ENCODE measurements around the gene C16orf96.

The C16orf96 gene

DNA sequence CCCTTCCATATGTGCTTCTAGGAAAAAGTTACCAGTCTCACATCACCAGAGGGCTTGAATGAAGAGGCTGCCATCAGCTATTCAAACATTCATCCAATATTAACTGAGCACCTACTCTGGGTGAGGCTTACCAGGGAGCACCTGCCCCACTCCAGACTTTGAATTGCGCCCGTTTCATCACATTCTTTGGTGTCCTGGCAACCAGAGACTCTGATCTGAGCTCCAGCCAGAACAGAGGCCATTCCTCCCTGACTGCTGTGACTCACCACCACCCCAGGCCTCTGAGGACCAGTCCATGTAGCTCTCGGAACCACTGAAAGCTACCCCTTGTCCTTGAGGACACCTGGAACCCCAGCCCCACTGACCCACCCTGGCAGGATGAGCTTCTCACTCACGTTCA, at the start of gene C16orf96:
Gene C16orf96, plus strand, starts transcription at position 229 of the 400 bp plus-strand sequence. Its CDS starts 150 bp downstream, at position 379.
- no peak for DNase-seq (ENCODE audit: low spot score)

DNA sequence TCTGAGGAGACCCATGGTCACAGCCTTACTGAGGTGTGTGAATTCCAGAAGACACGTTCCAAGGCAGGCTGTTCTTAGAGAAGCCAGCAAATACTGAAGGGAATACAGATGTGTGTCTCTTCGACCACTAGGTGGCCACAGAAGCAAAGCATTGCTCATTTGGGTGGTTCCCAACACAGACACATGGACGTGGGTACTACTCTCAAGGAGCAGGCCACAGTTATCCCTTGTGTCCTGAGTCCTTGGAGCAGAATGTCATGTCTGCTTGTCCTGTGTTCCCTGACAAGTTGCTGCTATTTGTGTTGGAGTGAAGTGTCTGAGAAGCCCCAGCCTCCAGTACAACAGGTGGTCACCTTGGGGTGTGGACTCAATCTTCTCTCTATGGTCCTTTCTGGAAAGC, 49.7 kb upstream of the C16orf96 start:
- DNase-seq (ENCODE audit: low spot score), result no peak

DNA sequence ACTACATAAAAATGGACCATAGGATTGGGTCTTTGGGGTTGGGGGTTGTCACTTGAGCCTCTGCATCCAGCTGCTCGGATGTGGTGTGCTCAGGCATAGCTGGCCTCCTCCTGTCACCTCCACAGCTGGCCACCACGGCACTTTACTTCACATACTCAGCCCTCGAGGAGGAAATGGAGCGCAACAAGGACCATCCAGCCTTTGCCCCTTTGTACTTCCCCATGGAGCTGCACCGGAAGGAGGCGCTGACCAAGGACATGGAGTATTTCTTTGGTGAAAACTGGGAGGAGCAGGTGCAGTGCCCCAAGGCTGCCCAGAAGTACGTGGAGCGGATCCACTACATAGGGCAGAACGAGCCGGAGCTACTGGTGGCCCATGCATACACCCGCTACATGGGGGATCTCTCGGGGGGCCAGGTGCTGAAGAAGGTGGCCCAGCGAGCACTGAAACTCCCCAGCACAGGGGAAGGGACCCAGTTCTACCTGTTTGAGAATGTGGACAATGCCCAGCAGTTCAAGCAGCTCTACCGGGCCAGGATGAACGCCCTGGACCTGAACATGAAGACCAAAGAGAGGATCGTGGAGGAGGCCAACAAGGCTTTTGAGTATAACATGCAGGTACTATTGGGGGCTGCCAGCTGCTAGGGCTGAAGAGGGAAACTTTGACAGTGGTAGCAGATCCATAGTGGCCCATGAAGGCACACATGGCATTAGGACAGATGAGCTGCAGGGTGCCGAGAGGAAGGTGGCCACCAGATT, 48.4 kb upstream of the C16orf96 start:
- no peak for DNase-seq (ENCODE audit: low spot score)

DNA sequence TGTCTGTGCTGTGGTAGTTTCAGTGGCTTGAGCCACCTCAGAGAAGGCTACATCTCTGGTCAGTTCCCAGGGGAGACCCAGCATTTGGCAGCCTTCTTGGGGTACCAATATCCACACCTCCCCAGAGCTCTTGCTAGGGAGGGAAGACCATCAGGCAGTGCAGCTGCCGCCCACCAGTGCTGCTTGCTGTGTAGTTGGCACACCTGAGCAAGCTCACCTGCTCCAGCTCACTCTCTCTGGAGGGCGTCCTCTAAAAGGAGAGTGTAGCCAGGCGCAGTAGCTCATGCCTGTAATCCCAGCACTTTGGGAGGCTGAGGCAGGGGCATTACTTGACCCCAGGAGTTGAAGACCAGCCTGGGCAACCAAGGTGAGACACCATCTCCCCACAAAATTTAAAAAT, 47.3 kb upstream of the C16orf96 start:
- DNase-seq (ENCODE audit: low spot score), result no peak

DNA sequence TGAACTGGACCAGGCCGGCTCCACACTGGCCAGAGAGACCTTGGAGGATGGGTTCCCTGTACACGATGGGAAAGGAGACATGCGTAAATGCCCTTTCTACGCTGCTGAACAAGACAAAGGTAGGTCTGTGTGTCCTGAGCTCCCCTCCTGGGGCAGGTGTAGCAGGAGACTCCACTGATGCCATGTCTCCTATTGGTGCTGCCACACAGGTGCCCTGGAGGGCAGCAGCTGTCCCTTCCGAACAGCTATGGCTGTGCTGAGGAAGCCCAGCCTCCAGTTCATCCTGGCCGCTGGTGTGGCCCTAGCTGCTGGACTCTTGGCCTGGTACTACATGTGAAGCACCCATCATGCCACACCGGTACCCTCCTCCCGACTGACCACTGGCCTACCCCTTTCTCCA, 46.7 kb upstream of the C16orf96 start:
- no peak for DNase-seq (ENCODE audit: low spot score)

DNA sequence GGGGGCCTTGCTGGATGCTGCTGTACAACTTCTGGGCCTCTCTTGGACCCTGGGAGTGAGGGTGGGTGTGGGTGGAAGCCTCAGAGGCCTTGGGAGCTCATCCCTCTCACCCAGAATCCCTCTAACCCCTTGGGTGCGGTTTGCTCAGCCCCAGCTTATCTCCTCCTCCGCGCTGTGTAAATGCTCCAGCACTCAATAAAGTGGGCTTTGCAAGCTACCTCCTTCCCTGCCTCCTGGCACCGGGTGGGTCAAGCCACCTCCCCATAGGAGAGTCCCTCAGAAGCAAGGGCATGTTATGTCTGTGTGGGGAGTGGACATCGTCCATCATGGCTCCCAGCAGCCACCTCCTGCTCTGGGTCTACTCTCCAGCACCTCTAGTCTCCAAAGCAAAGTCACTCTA, 46.0 kb upstream of the C16orf96 start:
- DNase-seq (ENCODE audit: low spot score), result no peak

DNA sequence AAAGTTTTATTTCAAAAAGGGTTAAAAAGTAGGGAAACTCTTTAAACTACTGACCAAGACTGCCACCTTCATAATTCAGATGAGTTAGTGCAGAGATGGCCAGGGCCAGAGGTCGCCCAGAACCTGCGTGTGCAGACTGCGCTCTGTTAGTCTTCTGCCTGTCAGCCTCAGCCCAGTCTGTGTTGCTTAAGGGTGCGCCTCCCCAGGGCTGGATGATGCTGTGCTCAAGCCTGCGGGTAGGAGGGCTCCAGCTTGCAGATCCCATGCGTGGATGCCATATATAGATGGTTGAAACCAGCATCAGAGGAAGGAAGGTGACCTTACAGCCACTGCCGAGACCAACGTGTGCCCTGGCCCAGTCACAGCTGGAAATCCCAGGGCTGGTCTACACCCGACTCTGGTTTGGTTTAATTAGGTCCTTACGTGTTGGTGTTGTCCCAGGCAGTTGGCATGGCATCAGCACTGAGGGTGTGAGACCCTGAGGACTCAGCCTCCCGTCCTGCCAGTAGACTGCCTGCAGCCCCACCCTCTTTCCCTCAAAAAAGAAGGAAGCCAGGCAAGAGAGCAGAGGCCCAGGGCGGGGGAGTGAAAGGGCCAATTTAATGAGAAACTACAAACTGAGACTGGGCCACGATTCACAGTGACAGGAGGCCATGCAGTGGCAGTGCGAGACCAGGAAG, 45.3 kb upstream of the C16orf96 start:
- DNase-seq (ENCODE audit: low spot score), result no peak

DNA sequence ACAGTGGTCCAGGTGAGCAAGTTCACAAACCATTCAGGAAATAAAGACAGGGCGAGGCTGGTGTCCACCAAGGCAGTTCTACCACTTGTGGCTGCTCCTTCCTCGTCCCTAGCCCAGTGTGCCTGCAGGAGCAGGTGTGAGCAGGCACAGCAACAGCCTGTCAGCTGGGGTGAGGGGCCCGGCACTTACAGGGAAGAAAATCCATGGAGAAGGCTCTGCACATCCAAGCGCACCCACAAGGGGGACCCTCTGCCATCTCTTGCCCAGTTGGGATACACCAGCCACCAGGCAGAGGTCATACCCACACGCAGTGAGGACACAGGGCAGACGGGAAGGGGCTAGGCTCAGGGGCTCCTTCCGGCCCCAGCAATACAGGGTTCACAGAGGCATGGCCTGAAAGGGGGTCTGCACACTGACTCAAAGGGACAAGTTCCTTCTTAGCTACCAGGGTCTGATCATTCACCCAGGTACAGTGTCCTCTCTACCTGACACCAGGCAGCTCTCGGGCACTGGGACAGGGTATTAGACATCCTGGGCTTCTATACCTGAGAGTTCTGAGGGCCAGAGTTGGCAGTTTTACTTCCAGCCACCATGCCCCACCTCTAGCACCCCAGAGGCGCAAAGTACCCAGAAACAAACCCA, 44.6 kb upstream of the C16orf96 start:
- peak; percentile 81 for DNase-seq (ENCODE audit: low spot score)

DNA sequence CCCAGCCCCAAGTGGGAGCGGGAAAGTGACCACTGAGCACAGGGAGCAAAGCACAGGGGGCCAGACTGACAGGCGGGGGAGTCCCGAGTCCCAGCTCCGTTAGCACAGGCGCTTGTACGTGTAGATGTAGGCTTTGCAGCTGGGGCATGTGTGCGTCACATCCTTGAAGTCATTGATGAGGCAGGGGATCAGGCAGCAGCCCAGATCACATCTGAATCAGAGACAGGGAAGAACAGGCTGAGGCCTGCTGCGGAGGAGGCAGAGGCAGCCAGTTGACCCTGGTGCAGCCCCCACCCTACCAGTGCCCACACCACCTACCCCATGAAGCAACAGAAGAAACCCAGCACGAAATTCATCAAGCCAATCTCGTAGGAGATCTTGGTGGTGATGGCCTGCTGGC, 43.7 kb upstream of the C16orf96 start:
- DNase-seq (ENCODE audit: low spot score), result no peak

DNA sequence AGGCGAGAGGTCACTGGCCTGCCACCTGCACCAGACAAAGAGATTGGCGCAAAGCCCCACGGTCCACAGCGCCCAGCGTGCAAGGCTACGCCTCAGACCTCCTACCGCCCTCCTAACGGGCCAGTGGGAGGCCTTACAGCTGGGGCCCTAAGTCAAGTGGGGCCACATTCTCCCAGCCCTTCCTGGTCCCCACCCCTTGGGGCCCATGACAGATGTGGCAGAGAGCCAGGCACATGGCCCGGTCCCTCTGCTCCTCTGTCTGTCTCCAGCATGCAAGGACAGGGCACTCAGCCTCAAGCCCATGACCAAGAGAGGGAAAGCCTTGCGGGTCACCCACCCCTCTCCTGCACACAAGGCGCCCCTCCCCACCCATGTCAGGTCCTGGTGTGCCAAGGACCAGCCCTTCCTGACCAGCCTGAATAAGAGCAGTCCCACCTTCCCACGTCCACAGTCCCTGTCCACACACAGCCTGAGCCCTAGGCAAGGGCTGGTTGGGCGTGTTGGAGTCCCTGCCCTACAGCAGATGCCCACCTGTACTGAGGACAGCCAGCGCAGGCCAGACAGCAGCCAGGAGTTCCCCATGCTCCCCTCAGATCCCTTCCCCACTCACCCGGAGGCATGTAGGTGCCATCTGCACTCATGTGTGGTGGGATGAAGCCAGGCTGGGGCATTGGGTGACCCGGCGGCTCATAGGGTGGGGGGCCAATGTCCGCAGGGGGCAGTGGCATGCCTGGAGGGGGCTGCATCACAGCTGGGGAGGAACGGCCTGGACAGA, 42.9 kb upstream of the C16orf96 start:
- DNase-seq (ENCODE audit: low spot score), result no peak

DNA sequence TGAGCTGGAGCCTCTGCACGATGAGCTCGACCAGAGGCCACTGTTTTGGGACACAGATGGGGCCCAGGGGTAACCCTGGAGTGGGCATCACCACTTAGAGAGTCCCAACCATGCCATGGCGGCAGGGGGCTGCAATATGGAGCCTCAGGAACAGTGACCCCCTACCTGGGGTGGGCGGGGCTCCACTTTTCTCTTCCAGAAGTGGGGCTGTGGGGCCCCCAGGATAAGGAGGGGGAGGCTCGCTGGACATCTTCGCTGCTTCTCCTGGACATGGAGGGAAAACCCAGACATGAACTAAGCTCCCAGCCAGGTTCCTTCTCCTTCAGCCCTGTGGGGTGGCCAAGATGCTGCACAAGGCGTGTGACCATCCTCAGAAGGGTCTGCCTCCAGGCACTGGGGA, 42.3 kb upstream of the C16orf96 start:
- DNase-seq (ENCODE audit: low spot score), result no peak

DNA sequence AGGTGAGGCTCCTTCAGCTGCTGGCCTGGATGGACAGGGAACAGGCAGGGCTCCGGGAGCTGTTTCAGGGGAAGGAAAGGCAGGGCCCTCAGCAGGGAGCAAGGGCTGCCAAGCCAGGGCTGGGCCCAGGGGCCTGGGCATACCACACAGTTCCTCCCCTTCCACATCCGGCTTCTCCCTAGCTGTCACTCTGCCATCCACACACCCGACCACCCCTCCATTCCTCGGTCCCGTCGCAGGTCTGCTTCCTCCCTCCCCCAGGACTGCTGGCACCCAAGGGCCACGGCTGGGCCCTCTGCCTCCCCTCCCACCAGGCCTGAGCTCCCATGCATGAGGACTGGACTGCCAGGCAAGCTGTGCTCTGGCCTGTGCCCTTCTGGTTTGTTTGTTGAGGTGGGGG, 41.5 kb upstream of the C16orf96 start:
- DNase-seq (ENCODE audit: low spot score), result no peak

DNA sequence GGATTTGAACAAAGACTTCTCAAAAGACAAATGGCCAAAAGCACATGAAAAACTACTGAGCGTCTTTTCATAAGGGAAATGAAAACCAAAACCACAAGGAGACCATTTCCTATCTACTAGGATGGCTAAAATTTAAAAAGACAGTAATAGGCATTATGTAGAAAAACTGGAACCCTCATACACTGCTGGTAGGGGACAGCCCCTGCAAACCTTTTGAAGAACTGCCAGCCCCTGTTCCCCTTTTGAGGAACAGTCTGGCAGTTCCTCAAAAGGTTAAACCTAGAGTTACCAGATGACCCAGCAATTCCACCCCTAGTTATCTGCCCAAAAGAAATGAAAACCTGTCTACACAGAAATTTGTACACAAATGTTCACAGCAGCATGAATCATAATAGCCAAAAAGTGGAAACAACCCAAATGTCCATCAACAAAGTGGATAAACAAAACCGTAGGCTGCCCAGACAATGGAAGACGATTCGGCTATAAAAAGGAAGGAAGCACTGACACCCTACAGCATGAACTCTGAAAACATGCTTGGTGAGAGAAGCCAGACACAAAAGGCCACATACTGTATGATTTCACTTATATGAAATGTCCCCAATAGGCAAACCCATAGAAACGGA, 40.4 kb upstream of the C16orf96 start:
- DNase-seq (ENCODE audit: low spot score), result no peak

DNA sequence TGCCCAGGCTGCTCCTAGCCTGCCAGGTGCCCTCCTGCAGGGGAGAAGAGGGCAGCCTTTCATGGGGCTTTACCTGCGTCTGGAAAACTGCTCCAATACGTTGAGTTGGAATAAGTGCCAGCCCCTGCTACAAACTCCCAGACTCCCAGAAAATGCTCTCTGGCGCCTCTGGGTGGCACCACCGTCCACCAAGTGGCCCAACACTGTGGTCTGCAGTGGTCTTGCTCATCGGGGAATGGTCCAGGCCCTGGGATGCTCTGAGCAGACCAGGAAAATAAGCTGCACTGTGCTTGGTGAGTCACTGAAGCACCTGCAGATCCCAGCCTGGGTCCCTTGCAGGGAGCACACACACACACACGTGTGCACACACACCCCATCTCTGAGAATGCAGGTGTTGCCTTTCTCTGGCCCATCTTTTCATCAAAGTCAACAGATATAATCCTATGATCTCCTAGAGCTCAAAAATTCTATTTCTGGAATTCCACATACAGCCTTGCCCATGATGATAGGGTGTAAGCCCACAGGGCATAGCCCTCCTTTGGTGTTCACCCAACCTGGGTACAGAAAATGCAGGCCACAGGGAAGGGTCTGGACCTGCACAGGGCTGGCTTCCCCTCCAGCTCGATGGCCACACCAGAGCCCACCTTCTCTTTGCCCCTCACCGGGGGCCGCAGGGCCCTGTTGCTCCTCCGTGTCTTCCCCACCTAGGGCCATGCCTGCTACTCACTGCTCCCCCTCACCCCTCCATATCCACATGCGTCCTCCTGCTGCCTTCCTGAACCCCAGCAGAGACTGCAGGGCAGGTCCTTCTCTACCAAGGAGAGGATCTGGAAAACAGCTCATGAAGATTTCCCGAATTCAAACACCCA, 38.1 kb upstream of the C16orf96 start:
- peak; percentile 74 for DNase-seq (ENCODE audit: low spot score)

DNA sequence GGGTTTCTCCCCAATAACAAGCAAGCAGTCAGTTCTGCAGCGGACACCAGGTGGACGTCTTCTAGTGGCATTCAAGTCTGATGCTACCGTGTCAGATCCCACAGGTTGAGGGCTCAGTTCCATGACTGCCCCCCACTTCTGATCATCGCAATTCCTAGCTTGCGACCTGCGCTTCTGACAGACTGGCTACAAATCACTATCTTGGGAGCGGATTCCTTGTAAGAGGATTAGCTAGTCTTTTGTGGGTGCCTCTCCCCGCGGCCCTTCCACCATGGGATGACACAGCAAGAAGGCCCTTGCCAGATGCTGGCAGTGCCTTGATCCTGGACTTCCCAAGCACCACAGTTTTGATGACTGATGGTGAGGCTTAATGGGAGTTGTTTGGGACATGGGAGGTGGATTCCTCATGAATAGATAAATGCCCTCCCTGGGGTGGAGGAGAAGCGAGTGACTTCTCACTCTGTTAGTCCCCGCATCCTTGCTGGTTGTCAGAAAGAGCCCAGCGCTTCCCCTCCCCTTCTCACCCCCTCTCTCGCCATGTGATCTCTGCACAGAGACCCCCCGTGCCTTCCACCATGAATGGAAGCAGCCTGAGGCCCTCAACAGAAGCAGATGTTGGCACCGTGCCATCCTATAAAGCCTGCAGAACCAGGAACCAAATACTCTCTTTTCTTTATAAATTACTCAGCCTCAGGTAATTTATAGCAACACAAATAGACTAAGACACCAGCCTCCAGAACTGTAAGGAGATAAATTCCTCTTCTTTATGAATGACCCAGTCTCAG, 36.7 kb upstream of the C16orf96 start:
- DNase-seq (ENCODE audit: low spot score), result no peak

DNA sequence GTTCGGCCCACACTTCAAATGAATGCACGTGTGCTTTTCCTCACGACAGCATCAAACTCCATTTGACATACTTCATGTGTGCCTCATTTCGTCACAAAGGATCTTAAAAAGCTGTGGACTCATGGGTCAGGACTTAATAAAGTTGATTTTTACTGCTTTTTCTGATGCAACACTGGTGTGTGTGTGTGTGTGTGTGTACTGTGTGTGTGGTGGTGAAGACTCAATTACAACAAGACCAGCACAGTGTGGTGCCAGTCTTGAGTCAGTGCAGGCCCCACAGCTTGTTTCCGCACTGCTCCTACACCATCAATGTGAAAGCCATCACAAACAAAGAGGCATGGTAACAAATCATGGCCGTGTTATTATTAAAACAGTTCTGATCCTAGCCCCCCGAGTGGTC, 35.2 kb upstream of the C16orf96 start:
- DNase-seq (ENCODE audit: low spot score), result no peak

DNA sequence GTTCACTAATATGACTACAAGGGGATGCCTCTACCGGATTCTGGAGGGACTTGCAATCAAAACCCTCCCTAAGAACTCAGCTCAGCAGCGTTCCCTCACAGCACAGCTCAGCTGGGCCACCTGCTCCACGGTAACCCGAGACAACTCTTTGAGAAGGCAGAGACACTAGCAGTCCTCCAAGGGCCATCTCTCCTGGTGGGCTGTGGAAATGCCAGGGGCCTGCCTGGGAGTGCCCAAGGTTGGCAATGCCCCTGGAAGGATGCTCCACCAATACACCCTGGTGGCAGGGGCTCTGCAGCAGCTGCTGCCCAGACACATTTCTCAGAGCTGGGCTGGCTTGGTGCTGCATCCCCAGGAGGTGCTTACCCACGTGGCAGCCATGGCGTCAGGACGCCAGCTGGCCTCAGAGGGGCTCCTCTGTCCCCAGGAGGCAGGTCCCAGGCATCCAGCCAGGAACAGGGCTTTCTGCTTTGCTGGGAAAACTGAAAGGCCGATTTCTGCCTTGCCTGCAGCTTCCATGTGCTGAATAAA, 34.0 kb upstream of the C16orf96 start:
- DNase-seq (ENCODE audit: low spot score), result no peak

DNA sequence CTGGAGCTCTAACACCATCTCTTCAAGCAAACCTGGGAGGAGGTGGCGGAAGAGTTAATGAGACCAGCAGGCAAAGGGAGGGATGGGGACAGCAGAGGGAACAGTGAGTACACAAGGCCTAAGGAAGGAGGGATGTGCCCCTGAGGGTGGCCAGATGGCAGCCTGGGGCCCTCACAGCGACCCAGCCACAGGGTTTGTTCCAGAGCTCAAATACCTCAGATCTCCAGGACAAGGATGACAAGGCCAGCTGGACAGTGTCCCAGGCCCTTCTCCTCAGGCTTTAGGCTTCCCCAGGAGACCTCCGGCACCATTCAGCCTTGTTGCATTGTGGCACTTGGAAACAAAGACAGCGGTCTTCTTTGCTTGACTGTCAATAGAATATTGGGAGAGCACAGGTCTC, 32.5 kb upstream of the C16orf96 start:
- DNase-seq (ENCODE audit: low spot score), result no peak

DNA sequence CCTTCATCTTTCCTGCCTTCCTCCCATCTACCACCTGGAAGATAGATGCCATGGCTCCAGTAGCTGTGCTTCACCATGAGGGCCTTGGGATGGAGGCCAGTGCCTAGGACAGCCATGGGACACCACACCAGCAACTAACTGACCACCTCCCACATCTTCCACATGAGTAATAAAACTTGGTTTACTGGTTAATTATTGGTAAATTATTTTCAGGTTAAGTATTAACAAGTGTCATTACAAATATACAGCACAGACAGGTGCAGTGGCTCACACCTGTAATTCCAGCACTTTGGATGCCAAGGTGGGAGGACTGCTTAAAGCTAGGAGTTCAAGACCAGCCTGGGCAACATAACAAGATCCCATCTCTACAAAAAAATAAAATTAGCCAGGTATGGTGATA, 31.6 kb upstream of the C16orf96 start:
- no peak for DNase-seq (ENCODE audit: low spot score)

DNA sequence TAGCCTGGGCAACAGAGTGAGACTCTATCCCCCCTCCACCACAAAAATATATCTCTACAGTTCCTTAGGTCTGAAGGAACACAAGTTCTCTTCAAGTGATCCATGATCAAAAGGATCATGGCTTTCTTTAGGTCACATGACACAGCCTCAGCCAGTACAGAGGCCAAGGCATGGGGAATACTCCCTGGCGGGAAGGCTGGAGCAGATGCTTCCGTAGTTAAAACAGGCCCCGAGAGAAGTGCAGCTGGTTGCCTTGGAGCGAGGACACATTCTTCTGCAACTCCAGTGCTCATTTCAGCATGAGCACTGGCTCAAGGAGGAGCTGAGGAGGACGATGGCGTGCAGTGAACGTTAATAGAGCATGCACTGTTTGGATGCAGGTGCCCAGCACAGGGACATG, 31.1 kb upstream of the C16orf96 start:
- DNase-seq (ENCODE audit: low spot score), result no peak

Measured in ecto neural progenitor cell (in vitro differentiated cells).